Activated CD8-positive, alpha-beta memory T cell treated with anti-CD3 and anti-CD28 coated beads, Interleukin-2, amount 50 U/mL, for 48 hours (primary cell): ENCODE data around the gene NRXN3.

Experiments used
- DNase-seq: peaks from one replicate; pipeline ENCODE4 v3.0.0-alpha.2; 2020

Gene NRXN3

DNA sequence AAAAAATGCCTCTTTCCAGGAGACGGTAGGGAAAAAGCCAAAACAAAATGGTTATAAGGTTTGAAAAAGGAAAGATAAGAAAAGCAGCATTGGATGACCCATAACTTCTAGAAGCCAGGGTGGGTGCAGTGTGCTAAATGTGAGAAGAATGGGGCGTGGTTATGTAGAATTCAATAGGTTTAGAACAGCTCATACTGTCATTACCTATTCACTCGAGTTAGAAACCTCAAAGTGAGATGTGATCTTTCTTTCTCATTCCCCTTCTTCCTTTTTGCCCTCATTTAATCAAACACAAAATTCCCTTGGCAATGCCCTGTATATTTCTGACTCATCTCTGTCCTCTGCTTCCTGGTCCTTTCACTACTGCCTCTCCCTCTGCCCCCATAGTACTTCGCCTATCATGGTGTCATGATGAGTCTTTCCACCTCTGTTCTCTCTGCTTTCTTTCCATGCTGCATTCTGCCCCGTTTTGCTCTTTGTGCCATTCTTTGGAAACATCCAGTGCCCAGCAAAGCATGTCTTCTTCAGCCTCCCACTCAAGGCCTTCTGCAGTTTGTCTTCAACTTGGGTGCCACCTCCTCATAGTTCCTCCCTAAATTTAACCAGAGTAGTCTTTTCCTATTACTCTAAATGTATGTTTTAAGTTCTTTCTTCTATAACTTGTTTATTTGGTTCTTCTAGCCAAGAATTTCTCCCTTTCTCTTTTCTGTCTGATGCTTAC, 496.3 kb downstream of the NRXN3 start:
- DNase-seq: no peak

DNA sequence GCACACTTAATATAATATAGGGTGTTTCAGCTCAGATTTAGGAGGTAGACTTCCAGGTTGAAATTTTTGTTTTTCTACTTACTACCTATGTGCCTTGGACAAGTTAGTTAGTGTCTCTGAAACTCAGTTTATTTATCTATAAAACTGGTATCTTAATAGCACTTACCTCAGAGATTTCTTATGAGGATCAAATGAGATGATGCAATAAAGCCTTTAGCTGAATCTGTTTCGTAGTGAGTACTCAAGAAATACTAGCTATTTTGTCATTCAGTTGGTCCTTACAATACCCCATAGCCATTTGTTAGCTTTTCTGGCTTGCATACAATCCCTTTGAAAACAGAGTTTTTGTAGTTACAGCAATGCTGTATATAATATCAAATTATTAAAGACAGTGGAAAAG, 497.0 kb downstream of the NRXN3 start:
- no peak for DNase-seq

DNA sequence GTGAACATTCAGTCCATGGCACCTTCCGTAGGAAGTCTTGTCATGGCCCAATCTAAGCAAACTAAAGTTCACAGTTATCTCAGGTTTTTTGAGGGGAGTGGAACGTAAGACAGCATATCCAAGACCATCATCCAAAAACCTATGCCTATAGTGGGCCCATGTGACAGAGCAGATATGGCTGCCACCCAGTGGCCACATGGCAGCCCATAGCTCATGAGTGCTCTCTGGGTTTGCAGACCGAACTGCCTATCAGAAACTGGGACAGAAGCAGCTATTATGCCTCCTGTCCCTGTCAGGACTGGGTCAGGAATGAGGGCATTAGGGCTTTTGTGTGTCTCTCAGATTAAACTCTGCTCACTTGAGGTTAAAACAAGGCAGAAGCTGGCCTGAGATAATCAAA, 503.7 kb downstream of the NRXN3 start:
- DNase-seq: no peak

DNA sequence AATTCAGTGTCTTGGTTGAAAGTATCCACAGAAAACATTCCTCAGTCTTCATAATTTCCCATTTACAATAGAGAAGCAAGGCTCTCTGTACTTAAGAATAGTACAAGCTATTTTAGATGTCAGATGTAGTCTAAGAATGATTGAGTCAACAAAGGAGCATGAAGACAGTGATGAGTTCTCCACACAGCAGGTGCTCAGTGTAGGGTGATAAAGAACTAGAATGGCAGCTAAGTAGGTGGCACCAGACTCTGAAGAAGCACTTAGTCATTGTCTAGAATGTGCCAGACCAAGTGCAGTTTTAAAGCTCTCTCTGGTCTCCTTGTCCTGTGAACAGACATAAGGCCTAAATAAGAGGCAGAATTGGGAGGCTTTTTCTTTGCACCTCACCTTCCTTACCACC, 504.6 kb downstream of the NRXN3 start:
- no peak for DNase-seq

DNA sequence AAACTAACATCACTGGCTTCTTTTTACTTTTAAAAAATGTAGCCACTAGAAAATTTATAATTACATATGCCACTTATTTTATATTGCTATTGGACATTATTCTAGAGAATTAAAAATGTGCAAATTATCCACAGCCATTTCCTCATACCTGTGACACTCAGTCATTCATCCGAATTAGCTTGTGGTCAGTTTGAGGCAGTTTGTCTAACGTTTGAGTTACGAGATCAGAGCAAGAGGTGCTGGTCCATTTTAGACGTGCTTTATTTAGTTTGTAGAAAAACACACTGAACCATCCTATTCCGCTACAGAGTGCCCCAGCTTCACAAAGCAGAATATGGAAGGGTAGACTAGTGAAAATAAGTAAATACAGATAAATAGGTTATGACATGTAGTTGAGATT, 513.0 kb downstream of the NRXN3 start:
- no peak for DNase-seq

DNA sequence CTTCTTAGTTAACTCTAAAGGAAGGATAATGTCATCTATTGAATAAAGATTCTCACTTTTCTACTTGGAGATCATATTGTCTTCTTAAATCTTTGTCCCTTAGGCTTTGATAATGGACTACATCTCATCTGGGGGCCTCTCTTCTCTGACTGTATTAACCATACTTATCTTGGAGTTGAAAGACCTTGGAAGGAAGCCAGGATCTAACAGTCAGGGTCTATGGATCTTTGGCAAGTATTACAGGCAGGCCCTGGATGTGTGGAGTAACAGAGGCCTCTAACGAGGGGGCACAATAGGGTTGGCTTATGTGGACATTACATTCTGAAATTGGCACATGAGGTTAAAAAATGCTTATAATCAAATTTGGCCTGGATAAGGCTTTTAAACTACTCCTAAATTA, 513.8 kb downstream of the NRXN3 start:
- no peak for DNase-seq

DNA sequence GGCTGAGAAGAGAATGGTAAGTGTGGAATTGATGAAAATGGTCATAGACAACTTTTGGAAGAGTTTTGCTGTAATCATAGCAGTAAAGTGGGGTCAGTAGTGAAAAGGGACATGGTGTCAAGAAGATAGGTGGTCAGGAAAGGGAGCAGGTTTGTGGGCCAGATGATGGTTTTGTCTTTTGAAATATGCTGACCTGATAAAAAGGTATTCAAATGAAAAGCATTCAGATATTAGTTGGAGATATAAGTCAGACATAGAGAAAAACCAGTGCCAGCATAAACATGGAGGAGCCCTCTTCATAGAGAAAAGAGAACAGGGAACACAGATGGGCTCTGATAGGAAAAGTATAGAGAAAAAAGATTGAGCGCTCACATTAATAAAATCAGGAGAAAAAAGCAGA, 518.3 kb downstream of the NRXN3 start:
- DNase-seq: no peak

DNA sequence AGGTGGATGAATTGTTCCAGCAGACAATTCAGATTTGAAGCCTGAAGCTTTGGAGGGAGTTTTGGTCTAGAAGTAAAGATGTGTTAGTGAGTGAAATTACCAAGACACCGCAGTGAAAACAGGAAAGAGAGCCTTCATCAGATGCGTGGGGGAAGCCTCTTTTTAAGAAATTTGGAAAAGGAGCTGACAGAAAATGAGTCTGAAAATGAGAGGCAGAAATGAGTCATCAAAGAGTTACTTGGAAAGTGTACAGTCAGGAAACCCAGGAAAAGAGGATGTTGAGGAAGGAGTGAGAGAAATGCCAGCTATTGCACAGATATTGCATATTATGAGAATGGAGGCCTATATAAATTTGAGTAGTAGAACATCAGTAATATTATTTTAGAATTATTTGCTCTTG, 520.7 kb downstream of the NRXN3 start:
- DNase-seq: no peak

DNA sequence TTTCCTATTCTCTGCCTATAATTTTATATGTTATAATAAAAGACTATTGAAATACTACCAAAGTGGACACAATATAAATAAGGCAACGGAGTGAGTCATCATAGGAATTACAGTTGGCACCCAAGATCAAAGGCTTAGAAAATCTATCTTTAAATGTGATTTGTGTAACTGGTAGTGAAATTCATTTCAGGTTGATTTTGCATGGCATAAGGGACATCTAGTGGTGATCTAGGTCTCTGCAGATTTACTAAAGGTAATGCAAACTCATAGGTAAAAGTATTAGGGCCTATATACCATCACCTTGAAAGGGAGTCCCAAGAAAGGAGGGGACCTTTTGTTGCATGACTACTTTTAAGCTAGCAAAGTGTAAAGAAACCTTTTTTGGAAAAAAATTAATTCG, 527.2 kb downstream of the NRXN3 start:
- DNase-seq: no peak

DNA sequence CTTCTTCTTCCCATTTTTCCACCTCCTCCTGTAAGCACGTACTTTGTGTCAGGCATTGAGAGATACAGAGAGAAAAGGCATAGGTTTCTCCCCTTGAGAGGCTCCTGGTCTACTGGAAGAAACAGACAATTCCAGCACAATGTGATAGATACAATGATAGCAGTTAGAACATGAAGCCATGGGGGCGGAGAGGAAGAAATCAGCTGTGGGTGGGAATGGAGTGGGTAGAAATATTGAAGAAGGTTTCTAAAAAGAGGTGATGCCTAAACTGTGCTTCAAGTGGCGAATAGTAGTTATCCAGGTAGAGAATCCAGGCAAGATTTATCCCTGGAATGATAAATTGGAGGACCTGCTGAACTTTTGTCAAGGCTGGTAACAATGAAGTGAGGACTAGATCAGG, 528.8 kb downstream of the NRXN3 start:
- DNase-seq: no peak

DNA sequence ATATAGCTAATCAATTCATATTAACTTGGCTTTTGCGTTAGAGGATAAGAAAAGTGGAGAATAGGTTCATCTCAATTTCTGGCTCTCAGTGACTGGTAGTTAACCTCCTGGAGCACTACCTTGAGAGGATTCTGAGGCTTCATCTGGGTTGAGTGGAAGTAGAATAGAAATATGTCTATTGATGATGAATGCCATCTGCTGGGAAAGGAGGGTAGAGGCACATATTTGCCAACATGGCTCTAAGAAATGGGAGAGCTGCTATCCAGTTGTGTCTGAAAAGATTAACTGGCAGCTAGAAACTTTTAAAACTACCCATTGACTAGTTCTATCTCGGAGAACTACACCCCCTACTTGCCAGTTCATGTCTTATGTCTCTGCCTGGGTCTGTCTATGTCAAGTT, 530.1 kb downstream of the NRXN3 start:
- no peak for DNase-seq

DNA sequence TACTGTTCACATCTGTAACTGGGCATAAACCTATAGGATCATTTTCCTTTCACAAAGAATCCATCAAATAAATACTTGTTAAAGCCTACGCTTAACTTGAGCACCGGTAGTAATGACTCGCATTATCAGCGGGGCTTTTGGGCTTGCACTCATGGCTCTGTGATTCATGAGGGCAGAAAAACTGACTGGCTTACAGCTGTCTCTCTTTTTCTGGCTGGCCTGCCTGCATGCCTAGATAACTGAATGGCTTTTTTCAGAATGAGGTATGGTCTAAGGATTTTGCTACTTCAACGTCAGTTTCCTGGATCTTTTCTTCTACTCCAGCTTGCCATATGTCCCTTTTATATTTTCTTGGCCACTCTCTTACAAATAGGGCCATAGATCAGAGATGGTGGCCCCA, 531.1 kb downstream of the NRXN3 start:
- no peak for DNase-seq

DNA sequence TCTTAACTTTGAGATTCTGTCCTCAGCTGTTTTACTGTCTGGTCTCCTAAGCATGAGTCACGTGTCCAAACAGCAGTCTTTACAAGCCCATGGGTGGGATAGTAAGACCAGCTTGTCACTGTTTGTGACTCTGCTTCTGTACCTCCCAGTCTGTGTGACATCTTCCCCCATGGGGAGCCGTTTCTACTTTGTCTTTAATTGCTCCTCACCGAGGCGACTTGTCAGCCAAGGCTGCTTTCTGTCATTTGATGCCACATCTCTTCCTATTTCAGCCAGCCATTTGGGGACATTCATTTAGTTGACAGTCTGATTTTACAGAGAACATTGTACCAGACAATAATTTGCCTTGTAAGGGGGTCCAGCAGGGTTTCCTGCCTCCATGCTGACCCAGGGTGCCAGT, 534.8 kb downstream of the NRXN3 start:
- DNase-seq: no peak

DNA sequence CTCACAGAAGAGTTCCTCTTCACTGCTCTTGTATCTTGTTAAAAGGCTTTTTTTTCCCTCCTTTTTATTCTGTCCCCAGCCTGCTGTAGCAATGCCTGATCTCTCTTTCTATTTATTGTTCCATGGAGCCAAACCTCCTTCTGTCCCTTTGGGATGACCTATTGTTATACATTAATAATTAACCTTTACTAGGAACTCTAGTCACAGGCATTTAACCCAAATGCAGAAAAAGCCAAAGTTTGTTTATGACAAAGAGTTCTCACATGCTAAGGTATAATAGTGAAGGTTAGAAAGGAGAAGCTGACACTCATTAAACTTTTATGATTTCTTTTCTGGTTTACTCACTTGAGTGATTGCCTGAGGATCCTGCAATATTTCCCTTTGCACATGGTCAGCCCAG, 535.8 kb downstream of the NRXN3 start:
- no peak for DNase-seq

DNA sequence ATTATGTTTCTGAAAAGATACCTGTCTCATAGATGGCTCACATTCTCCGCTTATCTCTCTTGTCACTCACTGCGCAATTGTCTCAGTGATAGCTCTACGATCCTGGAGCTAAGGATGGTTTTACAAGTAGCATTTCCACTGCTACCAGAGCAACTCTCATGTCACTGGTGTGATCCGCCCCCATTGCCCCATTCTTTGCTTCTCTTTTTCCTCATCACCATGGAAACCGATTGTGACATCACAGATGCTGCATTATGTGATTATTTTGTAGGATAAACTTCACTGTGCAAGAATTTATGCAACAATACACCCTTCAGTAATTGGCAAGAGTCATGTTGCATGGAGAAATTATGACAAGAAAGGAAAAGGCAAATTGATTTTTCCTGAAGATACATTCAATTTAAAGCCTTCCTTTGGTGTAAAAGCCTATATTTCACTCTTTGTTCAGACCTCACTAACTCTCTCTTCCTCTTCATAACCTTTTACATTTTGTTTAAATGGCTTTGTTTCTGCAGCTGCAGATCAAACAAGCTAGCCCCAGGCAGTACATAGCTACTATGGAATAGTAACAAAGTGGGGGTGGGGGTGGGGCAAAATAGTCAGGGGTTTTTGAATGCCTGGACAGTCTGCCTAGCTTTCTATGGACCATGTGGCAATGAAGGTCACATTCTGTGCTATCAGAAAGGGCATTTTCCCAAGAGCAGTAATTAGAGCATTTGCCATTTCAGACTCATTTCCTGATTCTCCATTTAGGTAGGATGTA, 539.8 kb downstream of the NRXN3 start:
- DNase-seq: no peak

DNA sequence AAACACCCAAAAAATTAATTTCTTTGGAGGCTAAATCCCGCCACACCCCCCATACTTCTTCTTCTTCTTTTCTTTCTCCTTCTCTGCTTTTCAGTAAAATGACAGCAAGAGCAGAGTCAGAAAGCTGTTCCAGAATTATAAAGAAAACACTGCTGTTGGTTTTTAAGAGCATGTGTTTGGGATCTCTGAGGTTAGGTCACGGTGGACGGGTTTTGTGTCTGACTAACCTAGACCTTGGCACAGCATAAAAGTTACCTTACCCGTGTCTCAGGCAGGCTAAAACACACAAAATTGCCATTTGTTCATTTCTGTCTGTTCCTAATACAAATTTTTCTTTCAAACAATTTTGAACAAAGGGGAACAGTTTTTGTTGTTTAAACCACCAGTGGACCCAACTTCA, 540.8 kb downstream of the NRXN3 start:
- DNase-seq: no peak

DNA sequence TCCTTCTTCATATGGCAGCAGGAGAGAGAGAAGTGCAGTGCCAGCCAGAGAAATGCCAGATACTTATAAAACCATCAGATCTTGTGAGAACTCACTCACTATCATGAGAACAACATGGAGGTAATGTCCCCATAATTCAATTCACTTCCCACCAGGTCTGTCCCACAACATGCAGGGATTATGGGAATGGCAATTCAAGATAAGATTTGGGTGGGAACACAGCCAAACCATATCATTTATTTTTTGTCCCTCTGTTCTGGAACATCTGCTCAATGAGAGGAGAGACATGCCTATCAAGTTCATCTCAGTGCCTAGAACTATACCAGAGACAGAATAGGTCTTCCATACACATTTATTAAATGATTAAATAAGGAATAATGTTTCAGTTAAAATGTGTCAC, 543.5 kb downstream of the NRXN3 start:
- DNase-seq: no peak

DNA sequence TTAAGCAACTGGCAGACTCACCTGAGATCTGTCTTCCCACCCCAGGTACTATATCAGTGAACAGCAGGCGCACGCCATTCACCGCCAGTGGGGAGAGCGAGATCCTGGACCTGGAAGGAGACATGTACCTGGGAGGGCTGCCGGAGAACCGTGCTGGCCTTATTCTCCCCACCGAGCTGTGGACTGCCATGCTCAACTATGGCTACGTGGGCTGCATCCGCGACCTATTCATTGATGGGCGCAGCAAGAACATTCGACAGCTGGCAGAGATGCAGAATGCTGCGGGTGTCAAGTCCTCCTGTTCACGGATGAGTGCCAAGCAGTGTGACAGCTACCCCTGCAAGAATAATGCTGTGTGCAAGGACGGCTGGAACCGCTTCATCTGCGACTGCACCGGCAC, 544.5 kb downstream of the NRXN3 start:
- no peak for DNase-seq

DNA sequence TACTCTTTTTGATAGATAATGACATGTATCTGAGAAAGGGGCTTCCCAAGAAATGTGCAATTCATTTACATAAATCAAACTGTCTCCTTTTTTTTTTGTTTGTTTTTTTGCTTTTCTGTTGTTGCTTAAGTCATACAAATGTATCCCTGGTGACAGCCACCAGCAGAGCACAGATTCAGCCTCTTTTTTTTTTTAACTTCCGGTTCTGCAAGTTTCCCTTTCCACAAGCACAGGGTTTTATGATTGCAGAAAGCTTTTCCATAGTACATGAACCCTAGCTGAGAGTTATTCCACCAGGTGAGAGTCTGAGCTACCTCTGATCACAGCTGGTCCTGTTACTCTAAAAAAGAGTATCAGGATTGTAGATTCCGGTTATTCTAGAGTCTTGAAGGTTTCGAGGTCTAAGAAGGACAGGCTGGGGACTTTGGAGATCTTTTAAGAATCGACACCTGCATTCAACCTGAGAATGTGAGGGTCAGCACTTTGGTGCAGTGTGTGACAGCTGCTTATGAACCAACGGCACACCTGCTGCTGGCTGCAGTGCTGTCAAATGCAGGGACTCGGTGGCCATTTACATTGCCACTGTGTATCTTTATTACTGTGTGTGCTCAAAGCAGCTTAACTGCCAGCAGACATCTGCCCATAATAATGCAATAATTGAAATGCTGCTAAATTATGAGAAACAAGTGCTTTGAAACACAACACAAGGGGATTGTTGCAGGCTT, 551.7 kb downstream of the NRXN3 start:
- no peak for DNase-seq

DNA sequence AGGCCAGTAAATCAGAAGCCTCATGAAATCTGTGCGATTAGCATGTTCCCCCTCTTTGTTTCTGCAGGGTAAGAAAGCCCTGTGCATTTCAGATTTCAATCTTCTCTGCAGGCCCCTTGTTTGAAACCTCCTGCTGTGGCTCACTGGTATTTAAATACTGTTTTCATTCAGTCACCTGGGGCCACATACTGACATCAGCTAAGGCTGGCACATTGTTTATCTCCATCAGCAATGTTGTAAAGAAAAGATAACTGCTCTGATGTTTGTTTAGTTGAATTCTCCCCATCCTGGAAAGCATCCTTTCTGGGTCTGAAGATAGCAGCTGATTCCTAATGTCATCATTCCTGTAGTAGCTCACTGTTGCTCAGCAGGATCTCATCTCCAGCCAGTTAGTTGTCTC, 554.9 kb downstream of the NRXN3 start:
- no peak for DNase-seq

DNA sequence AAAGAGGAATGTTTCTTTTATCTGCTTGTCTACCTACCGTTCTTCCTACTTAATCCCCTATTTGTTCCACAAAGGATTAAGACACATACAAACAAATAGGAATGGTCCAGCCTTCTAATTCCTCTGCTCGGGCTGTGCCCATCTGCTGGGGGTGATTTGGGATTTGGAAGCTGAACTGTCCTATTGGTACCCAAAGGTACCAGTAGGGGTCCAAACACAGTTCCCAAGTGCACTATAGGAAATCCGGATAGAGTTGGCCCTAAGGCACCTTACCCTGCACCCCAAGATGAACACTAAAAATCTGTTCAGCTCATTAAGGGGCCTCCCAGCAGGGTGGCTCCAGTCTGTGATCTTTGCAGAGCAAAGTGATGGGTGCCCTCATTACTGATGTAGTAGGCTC, 566.9 kb downstream of the NRXN3 start:
- DNase-seq: no peak

DNA sequence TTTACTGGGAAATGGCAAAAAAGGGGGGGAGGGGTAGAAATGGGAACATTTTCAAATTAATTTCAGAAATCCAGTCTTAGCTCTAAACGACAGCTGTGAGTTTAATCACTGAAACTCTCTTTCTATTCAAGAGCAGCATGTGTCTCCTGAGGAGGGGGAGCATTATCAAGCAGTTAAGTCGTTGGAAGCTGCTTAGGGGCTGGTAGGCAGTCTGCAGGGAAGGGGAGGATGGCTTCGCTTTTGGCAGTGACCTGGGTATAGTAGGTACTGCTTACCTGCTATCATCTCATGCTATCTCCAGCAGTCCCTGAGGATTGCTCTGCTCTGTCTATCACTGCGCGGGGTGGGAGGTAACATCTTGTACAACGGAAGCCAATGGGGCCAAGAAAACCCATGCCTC, 567.4 kb downstream of the NRXN3 start:
- no peak for DNase-seq

DNA sequence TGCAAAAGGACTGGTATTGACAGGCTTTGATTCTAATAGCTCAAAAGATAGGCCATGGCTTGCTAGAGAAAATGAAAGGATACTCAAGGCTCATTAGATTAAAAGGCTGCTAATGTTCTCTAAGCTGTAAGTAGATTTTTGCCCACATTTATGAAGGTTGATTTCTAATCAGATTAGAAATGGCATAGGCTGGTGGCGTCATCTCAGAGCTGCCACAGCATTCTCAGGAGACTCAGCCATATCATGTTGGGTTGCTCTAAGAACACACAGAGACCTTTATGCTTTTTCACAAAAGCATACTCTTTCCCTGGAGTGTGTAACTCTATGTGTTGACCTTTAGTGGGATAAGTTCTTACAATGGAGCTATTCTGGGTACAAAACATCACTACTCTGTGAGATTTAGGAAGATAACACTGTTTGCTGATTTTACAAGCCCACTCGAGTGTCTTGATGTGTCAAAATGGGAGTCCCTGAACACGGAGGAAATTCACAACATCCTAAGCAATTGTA, 576.0 kb downstream of the NRXN3 start:
- DNase-seq: no peak

DNA sequence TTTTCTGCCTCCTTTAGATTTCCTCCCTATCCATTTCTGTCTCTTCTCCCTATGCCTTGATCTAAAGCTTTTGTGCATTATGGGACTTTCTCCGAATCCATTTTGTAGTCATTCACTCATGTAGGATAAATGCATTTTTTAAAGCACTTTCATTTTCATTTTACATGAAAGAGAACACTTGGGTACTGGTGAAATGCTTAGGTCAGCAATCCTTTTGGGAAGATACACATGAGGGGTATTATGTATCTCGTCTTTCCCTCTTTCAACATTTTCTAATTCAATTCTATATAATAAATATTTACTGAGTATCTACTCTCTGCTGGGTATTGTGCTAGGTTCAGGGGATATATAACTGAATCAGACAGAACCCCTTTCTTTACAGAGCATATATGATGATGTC, 577.6 kb downstream of the NRXN3 start:
- DNase-seq: no peak
